HT1080 (cell line): Measurements from ENCODE around the gene PRKCA. TPM values are rescaled to one million over a fixed set of nuclear protein-coding genes. Genes with fewer than 3 reads are reported as not detected.
"Not testable (repeated sequence)": the region's sequence is repeated elsewhere in the genome, so short reads cannot be mapped to it uniquely, and the experiment has no call there.

Source experiments
- DNase-seq: peaks from one replicate; pipeline ENCODE4 v3.0.0-alpha.2; 2015; ENCODE audit warnings: low read depth
- total RNA-seq: library from RNA; depleted of rRNA; stranded (reverse); fragments of >200 nt; shearing (Covaris generic); gene quantifications from 2 replicates; pipeline ENCODE4 v1.2.3, GENCODE V29; 2014

PRKCA gene
- total RNA-seq, 1 experiment from 2014 or later: 24.1 TPM

- no peak for DNase-seq
Measured at GRCh38 chr17:66381701-66382362, 79.4 kb downstream of the PRKCA start.

GRCh38 chr17:66383333-66383732 lies 80.9 kb downstream of the PRKCA start:
- no peak for DNase-seq

DNA sequence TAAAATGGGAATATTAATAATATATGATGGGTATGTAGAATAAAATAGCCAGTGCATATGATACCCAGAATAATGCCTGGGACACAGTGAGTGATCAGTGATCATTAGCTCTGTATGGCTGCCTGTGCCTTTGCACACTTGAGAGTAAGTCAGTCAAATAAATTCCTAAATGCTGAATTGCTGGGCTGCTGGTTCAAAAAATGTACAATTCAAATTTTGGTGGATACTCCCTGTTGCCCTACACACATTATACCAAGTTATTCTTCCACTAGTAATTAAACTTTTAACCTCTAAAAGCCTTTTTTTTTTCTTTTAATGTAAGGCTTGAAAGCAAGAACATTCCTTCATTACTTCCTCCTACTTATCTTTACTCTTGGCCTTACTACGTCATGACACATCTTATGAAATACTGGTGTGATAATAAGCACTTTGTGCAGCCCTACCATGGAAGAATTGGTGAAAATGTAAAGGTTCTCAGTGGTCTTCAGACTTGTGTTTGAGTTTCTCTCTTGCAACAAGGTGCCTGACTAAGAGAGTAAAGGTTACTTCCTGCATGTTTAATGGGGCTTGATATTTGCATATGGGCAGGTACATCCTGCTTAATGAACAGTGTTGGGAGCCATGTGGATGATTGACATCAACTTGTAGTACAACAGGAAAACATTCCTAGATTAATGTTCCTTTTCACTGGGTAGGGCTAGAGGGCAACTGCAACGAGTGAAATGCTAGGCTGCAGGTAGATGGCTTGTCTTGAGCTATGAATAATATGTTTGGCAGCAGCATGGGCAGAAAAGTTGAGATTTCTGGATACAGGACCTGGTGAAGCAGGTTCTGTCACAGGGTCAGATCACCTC lies 84.3 kb downstream of the PRKCA start:
- no peak for DNase-seq

- no peak for DNase-seq
Measured at GRCh38 chr17:66387392-66387981, 85.1 kb downstream of the PRKCA start.

GRCh38 chr17:66392783-66393437 lies 90.5 kb downstream of the PRKCA start:
- DNase-seq: no peak

- DNase-seq: no peak
Measured at GRCh38 chr17:66395961-66396360, 93.5 kb downstream of the PRKCA start.

GRCh38 chr17:66397486-66397885 lies 95.1 kb downstream of the PRKCA start:
- DNase-seq: no peak

- DNase-seq: no peak
Measured at GRCh38 chr17:66398059-66398458, 95.6 kb downstream of the PRKCA start.

GRCh38 chr17:66398617-66399016 lies 96.2 kb downstream of the PRKCA start:
- no peak for DNase-seq

GRCh38 chr17:66399441-66399840 lies 97.0 kb downstream of the PRKCA start:
- no peak for DNase-seq

- DNase-seq: not testable (repeated sequence)
Measured at GRCh38 chr17:66400041-66400688, 97.8 kb downstream of the PRKCA start.

DNA sequence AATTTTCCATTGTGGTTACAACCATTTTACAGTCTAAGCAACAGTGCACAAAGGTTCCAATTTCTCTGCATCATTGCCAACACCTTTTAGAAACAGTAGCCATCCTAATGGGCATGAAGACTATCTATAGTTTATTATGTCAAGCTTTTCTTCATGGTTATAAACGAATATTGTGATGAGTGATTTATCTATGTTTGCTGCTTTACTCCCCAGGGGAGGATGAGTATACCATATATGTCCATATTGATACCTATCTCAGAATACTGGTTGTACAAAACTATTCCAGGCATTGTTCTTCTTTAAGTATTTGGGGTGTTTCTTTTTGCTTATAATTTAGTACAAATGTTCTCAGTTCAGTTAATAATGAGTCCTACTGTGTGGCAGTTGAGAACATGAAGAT lies 98.3 kb downstream of the PRKCA start:
- DNase-seq: no peak

GRCh38 chr17:66401364-66401763 lies 99.0 kb downstream of the PRKCA start:
- DNase-seq: no peak

DNA sequence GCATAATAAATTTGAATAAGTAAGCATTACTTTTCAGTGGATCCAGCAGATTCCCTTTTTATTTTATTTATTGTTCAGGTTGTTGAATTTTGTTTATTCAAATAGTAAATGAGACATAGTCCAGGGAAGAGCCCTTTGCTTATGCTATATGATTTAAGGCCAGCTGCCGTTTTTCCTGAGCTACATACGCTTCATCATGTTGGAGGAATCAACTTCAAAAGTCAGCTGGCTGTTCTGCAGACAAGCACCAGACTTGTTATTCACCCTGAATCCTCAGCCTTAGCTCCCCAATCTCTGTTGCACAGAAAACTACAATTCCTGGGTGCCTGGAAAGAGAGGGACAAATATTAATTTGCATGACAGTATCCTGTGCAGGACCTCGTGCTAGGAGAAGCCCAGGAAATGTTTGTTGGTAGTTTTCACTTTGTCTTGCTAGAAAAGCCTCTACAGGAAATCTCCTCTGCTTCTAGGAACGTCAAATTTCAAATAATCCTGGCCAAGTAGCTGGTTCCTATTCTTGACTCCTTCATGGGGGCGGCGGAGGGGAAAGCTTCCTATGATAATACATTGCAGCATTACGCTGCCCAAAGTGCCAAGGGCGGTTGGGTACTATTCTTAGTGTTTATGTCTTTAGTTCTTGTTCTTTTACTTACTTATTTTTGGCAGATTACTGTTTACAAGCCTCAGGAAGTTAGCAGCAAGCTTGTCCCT lies 101.6 kb downstream of the PRKCA start:
- DNase-seq: no peak

DNA sequence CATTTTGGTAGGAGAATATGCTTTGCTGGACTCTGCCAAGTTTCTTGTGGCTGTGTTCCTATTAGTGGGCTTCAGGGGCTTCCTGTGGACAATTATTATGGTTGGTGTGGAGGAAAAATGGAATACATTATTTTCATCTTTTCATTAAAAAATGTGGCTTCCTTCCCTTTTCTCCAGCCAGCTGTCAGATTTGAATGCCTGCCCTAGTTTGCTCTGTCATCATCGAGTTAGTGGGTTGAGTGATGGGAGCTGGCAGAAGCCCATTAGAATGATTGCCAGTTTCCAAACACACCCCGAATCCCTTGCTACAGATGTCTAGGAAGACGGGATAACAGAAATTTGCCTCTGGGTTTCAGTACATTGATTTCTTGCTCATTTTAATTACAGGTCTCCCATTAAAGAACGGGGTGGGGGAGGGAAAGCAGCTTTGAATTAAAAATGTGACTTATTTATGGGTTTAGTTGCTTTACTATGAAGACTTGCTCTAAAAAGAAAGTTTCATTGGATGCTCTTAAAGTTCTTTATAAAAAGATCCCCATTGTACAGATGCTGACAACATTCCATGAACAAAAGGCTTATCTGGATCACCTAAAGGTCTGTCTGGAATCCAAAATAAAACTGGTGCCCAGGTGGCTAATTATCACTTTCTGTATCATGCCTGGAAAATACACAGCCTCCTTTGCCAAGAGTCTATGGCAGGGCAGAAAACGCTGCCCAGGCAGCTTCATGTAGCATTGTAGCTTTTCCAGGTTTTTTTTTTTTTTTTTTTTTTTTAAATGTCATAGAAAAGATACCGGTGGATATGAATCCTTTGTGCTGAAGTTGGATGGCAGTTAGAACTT lies 103.6 kb downstream of the PRKCA start:
- no peak for DNase-seq

DNA sequence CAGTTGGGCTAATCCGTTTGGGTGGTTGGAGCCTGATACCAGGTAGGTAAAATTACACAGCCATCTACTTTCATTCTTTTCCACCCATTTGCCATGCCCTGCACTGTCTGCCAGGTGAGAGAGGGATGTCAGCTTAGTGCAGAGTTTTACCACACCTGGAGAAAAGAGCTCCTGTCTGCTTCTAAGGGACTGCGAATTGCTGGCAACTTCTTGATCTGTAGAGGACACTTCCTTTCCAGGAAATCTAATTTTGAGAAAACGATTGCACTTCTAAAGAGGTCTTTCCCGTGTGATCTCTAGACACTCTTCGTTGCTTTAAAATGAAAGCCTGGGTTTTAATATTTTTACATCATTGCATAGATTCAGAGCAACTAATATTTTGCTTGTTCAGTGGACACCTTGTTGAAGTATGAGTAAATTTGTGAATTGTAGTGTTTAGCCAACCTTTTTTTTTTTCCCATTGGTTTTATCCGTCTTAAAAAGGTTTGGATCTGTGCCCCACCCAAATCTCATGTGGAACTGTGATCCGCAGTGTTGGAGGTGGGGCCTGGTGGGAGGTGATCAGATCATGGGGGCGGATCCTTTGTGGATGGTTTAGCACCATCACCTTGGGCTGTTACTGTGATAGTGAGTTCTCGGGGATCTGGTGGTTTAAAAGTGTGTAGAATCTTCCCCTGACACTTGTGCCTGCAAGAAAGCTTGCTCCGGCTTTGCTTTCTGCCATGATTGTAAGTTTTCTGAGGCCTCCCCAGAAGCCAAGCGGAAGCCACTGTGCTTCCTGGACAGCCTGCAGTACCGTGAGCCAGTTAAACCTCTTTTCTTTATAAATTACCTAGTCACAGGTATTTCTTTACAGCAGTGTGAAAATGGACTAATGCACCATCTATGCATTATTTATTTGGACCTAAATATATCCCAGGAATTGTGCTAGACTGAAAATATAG lies 104.6 kb downstream of the PRKCA start:
- DNase-seq: no peak

- DNase-seq: no peak
Measured at GRCh38 chr17:66407864-66408263, 105.5 kb downstream of the PRKCA start.

DNA sequence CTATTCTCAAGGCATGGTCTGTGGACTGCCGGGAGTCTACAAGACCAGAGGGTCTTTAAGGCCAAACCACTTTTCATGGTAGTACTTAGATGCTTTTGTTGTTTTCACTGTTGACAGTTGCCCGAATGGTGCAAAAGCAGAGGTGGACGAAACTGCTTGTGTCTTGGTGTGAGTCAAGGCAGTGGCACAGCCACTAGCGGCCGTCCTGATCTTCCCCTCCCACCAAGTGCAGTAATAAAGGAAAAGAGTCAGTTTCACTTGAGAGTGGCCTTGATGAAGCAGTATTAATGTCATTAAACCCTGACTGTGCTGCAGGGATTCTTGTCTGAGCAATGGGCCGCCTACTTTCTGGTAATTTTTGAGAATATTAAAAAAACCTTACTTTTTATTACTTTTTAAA lies 109.1 kb downstream of the PRKCA start:
- no peak for DNase-seq
